ENCODE measurements around the gene SLC25A45.

The SLC25A45 gene, protein sequence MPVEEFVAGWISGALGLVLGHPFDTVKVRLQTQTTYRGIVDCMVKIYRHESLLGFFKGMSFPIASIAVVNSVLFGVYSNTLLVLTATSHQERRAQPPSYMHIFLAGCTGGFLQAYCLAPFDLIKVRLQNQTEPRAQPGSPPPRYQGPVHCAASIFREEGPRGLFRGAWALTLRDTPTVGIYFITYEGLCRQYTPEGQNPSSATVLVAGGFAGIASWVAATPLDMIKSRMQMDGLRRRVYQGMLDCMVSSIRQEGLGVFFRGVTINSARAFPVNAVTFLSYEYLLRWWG
- 31.4 to 77.9 (median 63.1) reads per million in 4 donors for total RNA-seq

DNA sequence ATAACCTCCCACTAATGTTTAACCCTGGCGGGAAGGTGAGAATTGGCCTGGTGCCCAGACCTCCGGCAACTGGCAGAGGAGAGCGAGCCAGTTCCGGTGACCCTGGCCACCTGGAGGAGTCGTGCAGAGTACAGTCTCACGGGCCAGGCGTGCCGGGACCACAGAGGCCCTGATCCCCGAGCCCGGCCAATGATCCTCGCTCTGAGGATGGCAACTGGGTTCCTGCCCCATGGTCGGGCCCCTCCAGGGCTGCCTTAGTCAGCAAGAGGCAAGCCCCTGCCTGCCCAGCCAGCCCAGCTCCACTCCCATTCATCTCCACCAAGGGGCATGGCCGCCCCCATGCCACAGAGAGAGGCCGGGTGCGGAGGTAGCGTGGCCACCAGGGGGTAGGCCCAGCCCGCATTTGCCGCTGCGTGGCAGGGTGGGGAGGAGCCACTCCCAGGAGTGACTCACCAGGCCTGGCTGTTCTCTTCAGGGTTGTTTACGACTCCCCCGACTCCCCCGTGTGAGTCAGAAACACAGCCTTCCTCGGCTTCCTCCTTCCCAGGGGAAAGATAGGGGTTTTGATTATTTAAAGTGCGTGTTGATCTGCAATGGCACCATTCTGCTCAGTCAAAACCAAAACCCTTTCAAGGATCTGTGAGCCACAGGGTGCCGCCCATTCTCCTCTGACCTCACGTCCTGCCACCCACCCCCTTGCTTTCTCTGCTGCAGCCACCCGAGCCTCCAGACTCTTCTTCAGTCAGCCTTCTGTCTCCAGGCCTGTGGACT, at the start of gene SLC25A45:
SLC25A45 (minus strand) TSS at position 614 of the 771 bp plus-strand sequence. CDS start 695 bp downstream, outside the sequence.
- peak; percentile 77 to 94 (median 84) for DNase-seq

DNA sequence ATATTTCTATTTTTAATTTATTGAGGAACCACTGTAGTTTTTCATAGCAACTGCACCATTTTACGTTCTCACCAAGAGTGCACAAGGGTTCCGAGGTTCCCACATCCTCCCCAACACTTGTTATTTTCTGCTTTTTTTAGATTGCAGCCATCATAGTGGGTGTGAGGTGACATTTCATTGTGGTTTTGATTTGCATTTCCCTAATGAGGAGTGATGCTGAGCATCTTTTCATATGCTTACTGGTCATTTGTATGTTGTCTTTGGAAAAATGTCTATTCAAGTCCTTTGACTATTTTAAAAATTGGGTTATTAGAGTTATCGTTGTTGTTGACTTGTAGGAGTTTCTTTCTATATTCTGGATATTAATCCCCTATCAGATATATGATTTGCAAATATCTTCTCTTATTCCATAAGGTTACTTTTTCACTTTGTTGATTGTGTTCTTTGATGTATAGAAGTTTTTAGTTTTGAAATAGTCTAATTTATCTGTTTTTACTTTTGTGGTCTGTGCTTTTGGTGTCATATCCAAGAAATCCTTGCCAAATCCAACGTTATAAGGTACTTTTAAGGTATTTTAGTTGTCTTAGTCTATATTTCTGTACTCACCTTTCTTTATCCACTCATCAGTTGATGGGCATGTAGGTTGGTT, 49.1 kb upstream of the SLC25A45 start:
- no peak for DNase-seq

DNA sequence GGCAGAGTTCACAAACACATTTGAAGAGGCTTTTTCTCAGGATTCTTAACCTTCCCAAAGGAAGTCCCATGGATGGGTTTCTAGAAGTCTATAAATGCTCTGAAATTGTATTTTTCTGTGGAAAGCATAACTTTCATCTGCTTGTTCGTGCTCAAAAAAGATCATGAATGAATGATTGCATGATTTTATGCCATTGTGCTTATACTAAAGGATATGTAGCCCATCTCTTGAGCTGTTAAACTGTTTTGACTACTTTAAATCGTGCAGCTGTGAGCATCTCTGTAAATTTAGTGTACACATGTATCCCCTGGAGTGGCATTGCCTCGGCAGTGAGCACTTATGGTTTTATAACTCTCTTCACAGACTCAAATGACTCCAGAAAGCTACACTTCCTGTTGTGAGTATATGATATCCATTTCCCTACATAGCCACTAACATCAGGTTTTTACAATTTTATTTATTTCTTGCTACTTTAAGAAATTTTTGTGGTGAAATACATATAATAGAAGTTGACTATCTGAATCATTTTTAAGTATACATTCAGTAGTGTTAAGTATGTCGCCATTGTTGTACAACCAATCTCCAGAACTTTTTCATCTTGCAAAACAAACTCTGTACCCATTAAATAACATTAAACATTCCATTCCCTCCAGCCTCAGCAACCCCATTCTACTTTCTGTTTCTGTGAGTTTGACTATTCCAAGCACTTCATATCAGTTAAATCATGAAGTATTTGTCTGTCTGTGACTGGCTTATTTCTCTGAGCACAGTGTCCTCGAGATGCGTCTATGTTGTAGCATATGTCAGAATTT, 48.2 kb upstream of the SLC25A45 start:
- DNase-seq, result no peak

DNA sequence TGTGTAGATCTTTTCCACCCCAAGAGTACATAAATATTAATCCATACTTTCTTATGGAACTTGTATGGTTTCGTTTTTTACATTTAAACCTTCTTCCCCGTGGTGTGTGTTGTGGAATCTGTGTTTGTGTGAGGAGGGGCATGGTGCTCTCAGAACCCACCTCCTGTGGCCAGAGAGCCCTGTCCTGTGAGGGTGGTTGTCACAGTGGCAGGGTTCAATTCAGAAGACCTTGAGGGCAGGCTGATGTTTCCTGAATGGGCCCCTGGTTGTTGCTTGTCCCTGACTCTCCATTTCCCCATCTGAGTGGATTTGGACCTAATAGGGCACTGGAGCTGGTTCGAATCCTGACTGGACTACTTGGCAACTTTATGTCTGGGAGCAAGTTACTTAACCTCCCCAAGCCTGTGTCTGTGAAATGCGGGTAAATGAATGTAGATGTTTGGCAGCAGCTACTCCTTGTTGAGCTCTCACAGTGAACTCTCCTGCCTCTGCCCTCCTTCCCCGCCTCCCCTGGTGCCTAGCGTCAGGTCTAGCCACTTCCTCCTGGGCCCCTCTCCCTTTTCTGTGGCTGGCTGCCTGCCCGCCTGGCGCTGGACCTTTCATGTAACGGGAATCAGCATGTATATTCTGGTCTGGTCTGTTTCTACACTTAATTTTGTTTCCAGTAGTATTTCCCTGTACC, 47.4 kb upstream of the SLC25A45 start:
- DNase-seq, result peak in 1 of 5 donors; percentile 62

DNA sequence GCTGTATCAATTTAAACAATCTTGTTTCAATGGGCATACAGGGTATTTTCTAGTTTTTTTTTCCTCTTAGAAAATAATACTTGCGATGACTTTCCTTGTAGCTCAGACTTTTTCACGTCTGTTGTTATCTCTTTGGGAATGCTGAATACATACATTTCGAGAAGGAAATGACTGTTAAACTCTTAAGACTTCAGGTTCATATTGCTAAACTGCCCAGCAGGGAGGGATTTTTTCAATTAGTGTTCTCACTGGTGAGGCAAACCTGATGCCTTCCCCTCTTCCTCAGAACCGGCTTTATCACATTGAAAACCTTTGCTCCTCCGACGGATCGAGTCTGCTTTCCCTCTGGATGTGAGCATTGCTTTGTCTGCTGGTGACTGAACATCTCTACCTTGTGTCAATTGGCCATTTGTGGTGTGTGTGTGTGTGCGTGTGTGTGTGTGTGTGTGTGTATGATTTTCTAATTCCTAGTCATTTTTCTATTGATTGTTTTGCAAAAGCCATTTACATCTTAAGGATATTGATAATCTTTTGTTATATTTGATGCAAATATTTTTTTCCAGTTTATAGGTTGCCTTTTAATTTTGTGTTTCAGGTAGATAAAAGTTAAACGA, 46.7 kb upstream of the SLC25A45 start:
- DNase-seq, result peak in 1 of 5 donors; percentile 43

DNA sequence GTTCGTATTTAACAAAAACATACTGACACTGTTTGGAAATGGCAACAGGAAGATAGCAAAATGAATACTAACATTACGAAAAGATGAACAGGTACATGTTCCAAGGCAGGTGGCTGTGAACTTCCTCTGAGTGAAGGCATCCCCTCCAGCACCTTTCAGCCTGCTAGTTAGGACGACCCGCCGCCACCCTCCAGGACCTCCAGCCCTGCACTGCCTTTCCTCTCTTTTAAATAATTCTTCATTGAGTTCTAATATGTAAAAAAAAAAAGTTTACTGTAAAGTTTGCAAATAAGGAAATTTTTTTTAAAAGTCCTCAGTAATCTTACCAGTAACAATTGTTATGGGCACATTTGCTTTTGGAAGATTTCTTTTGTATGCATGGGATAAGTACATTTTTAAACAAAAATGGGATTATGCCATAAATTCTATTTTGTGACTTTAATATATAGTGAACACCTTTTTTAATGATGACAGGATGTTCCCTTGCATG, 46.2 kb upstream of the SLC25A45 start:
- no peak for DNase-seq

DNA sequence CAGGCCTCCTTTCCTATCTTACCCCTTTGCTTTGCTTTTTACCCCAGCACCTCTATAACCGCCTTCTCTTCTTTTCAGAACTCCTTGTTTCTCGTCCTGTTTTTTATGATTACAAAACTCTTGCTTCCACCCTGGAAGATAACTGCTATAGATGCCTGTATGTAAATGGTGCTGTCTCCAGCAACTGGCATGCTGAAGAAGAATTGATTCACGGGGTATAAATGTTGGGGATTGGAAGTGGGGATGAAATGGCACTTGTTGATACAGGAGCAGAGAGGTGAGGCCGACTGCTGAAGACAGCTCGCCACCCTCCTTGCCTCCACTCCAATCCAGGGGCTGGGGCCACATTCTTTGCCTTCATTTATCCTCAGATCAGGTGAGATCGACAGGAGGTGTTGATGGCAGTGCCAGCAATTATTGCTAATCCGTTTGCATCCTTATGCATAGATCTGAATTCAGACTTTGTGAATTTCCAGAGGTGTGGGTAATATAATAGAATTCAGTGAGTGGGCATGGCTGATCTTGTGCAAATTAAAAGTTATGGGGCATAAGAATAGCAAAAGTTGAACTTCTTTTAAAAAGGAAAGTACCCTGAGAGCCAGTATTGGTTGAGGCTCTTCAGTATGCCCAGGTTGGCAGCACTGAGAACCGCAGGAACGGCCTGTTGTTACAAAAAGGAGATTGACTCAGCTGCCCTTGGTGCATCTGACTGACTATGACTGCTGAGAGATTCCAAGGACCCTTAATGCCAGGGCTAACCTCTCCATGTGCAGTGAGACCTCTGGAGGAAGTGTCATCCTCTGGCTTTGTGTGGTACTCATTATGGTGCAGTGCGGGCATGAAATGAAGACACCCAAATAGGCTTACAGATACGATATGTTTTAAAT, 45.5 kb upstream of the SLC25A45 start:
- DNase-seq, result peak in 1 of 5 donors; percentile 67

DNA sequence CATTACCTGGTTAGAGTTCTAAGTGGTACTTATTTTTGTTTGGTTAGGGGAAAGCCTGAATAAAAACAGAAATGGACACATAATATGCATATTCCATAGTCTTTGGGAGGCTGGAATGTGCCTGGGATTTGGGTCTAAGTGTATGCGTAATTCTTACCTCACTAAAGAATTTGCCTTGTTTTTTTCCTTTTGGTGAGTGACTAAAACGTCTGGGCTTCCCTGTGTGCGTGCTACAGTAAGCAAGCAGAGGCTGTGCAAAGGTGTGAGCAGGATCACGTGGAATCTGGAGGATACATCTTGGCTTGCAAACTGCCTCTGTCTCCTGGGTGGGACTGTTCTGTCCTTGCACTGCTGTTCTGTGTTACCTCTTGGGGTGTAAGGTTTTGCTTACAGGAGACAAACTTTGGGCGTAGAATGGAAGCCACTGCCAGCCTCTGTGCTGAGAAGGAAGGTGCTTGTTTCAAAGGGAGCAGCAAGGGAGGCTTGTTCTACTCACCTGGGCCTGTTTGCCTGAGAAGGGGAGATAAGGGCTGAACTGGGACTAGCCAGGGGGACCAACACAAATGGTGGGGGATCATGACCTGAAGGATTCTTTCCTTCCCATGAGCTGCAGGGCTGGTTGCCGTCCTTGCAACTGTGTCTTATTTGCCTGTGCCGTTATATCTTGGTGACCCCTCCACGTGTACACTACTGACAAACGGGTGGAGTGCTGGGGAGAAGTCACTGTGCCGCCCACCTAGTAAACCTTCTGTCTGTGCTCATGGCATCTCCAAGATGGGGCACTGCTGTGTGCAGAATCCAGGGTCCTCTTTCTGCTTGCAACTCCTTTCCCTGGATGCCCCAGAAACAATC, 44.6 kb upstream of the SLC25A45 start:
- DNase-seq, result peak in 1 of 5 donors; percentile 69

DNA sequence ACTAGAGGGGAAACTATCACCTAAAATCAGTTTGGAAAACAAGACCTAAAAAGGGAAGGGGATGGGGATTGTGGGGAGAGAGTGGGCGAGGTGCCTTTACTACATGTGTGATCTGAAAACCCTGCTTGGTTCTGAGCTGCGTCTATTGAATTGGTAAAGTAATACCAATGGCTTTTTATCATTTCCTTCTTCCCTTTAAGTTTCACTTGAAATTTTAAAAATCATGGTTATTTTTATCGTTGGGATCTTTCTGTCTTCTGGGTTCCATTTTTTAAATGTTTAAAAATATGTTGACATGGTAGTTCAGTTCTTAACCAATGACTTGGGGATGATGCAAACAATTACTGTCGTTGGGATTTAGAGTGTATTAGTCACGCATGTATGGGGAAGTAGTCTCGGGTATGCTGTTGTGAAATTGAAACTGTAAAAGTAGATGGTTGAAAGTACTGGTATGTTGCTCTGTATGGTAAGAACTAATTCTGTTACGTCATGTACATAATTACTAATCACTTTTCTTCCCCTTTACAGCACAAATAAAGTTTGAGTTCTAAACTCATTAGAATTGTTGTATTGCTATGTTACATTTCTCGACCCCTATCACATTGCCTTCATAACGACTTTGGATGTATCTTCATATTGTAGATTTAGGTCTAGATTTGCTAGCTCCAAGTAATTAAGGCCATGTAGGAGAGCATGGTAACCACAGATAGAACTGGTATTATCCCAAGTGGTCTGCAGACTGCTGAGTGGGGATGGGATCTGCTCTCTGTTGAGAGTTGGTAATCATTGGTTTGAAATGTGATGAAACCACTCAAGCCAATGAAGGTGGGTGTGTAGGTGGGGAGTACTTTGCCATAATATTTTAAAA, 43.8 kb upstream of the SLC25A45 start:
- peak in 1 of 5 donors; percentile 92 for DNase-seq

DNA sequence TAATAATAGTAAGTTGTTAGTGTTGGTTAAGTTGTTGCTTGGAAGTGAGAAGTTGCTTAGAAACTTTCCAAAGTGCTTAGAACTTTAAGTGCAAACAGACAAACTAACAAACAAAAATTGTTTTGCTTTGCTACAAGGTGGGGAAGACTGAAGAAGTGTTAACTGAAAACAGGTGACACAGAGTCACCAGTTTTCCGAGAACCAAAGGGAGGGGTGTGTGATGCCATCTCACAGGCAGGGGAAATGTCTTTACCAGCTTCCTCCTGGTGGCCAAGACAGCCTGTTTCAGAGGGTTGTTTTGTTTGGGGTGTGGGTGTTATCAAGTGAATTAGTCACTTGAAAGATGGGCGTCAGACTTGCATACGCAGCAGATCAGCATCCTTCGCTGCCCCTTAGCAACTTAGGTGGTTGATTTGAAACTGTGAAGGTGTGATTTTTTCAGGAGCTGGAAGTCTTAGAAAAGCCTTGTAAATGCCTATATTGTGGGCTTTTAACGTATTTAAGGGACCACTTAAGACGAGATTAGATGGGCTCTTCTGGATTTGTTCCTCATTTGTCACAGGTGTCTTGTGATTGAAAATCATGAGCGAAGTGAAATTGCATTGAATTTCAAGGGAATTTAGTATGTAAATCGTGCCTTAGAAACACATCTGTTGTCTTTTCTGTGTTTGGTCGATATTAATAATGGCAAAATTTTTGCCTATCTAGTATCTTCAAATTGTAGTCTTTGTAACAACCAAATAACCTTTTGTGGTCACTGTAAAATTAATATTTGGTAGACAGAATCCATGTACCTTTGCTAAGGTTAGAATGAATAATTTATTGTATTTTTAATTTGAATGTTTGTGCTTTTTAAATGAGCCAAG, 42.9 kb upstream of the SLC25A45 start:
- peak; percentile 60 to 94 (median 74) for DNase-seq

DNA sequence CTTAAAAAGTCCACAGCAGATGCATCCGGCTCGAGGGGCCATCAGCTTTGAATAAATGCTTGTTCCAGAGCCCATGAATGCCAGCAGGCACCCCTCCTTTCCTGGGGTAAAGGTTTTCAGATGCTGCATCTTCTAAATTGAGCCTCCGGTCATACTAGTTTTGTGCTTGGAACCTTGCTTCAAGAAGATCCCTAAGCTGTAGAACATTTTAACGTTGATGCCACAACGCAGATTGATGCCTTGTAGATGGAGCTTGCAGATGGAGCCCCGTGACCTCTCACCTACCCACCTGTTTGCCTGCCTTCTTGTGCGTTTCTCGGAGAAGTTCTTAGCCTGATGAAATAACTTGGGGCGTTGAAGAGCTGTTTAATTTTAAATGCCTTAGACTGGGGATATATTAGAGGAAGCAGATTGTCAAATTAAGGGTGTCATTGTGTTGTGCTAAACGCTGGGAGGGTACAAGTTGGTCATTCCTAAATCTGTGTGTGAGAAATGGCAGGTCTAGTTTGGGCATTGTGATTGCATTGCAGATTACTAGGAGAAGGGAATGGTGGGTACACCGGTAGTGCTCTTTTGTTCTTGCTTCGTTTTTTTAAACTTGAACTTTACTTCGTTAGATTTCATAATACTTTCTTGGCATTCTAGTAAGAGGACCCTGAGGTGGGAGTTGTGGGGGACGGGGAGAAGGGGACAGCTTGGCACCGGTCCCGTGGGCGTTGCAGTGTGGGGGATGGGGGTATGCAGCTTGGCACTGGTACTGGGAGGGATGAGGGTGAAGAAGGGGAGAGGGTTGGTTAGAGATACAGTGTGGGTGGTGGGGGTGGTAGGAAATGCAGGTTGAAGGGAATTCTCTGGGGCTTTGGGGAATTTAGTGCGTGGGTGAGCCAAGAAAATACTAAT, 42.0 kb upstream of the SLC25A45 start:
- DNase-seq, result peak in 2 of 5 donors; percentile 38 to 74

DNA sequence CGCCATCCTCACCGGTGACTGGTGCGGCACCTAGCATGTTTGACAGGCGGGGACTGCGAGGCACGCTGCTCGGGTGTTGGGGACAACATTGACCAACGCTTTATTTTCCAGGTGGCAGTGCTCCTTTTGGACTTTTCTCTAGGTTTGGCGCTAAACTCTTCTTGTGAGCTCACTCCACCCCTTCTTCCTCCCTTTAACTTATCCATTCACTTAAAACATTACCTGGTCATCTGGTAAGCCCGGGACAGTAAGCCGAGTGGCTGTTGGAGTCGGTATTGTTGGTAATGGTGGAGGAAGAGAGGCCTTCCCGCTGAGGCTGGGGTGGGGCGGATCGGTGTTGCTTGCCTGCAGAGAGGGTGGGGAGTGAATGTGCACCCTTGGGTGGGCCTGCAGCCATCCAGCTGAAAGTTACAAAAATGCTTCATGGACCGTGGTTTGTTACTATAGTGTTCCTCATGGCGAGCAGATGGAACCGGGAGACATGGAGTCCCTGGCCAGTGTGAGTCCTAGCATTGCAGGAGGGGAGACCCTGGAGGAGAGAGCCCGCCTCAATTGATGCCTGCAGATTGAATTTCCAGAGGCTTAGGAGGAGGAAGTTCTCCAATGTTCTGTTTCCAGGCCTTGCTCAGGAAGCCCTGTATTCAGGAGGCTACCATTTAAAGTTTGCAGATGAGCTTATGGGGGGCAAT, 41.2 kb upstream of the SLC25A45 start:
- peak in 1 of 5 donors; percentile 58 for DNase-seq

DNA sequence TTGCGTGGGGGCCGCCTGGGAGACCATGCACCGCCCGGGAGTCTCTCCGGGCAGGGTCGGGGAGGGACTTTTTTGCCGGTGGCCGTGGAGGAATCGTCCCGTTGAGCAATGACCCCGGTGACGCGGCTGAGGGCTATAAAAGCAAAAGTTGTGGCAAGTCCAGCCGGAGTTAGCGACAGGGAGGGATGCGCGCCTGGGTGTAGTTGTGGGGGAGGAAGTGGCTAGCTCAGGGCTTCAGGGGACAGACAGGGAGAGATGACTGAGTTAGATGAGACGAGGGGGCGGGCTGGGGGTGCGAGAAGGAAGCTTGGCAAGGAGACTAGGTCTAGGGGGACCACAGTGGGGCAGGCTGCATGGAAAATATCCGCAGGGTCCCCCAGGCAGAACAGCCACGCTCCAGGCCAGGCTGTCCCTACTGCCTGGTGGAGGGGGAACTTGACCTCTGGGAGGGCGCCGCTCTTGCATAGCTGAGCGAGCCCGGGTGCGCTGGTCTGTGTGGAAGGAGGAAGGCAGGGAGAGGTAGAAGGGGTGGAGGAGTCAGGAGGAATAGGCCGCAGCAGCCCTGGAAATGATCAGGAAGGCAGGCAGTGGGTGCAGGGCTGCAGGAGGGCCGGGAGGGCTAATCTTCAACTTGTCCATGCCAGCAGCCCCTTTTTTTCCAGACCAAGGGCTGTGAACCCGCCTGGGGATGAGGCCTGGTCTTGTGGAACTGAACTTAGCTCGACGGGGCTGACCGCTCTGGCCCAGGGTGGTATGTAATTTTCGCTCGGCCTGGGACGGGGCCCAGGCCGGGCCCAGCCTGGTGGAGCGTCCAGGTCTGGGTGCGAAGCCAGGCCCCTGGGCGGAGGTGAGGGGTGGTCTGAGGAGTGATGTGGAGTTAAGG, 40.4 kb upstream of the SLC25A45 start, which contains the start of gene NEAT1:
NEAT1 (plus strand) TSS at position 166 of the 883 bp plus-strand sequence.
- DNase-seq, result peak; percentile 68 to 94 (median 79)
